WTC11 (cell line): ENCODE measurements around the gene UBXN10.

ENCODE experiments used
- CTCF ChIP-seq: fragments of 200-600 bp; IDR thresholded peaks from 2 replicates; pipeline ENCODE4 v1.8.0; 2022; ENCODE audit warnings: antibody characterized with exemption
- JUN ChIP-seq: sonication (generic); formaldehyde crosslinking; IDR thresholded peaks from 2 replicates; pipeline ENCODE4 v1.8.0; 2023; ENCODE audit warnings: mild to moderate bottlenecking, missing genetic modification reagents
- NR2C2 ChIP-seq: sonication (generic); formaldehyde crosslinking; IDR thresholded peaks from 2 replicates; pipeline ENCODE4 v1.8.0; 2022; ENCODE audit warnings: mild to moderate bottlenecking, missing genetic modification reagents

GRCh38 chr1:20210736-20211460 lies 25.0 kb downstream of the UBXN10 start:
- TF ChIP-seq JUN (CRISPR knock-in tag) (no peak), NR2C2 (CRISPR knock-in tag) (no peak), CTCF (no peak)
